Uterus (tissue), 4 donors: ENCODE data around the gene SNAP29. TPM values are rescaled to one million over a fixed set of nuclear protein-coding genes. Genes with fewer than 3 reads are reported as not detected.
"Not testable (repeated sequence)": the region's sequence is repeated elsewhere in the genome, so short reads cannot be mapped to it uniquely, and the experiment has no call there.

Experiments used
- DNase-seq, 2 donors: peaks; one replicate each; pipeline ENCODE4 v3.0.0-alpha.2; 2019 to 2020
- H3K27ac ChIP-seq, 2 donors: fragments of 200-600 bp; sonication (generic); 1 replicate in 1 of 2; 2 replicates in 1 of 2; pipeline ENCODE4 v1.5.1; 2016 to 2018
- H3K27me3 ChIP-seq, 2 donors: fragments of 200-600 bp; sonication (generic); one replicate each; pipeline ENCODE4 v1.5.1; 2018 to 2019; ENCODE audit warnings: control low read depth in 1 of 2
- H3K36me3 ChIP-seq, 2 donors: fragments of 200-600 bp; sonication (generic); one replicate each; pipeline ENCODE4 v1.5.1; 2019; ENCODE audit warnings: control low read depth in 1 of 2
- H3K4me1 ChIP-seq, 2 donors: fragments of 200-600 bp; sonication (generic); one replicate each; pipeline ENCODE4 v1.5.1; 2018 to 2019; ENCODE audit warnings: control low read depth in 1 of 2
- H3K4me3 ChIP-seq, 2 donors: fragments of 200-600 bp; sonication (generic); 1 replicate in 1 of 2; 2 replicates in 1 of 2; pipeline ENCODE4 v1.5.1; 2018 to 2019; ENCODE audit warnings: mild to moderate bottlenecking in 1 of 2
- H3K9me3 ChIP-seq, 2 donors: fragments of 200-600 bp; sonication (generic); one replicate each; pipeline ENCODE4 v1.5.1; 2019; ENCODE audit warnings: control low read depth in 1 of 2
- POLR2A ChIP-seq, 2 donors: fragments of 450-650 bp; IDR thresholded peaks; one replicate each; pipeline ENCODE4 v1.6.1; 2016; ENCODE audit warnings: antibody characterized with exemption in 2 of 2, mild to moderate bottlenecking in 1 of 2, moderate library complexity in 1 of 2
- intact Hi-C: fragments of 100-400 bp; cut with DNase I; formaldehyde crosslinking; loops from one replicate; pipeline ENCODE4 v1.15.1; 2023; ENCODE audit warnings: low total_unique reads
- total RNA-seq, 4 donors: library from RNA; depleted of rRNA in 3 of 4; stranded (reverse); fragments of >200 nt in 3 of 4; gene quantifications; one replicate each; pipeline versions ENCODE4 v1.1.0 to v1.2.4, GENCODE V29; 2014 to 2023
- TF ChIP-seq, protein P1 (sequence below), 4 experiments: fragments of 200-600 bp in 2 of 4; fragments of 450-650 bp in 2 of 4; sonication (generic) in 2 of 4; IDR thresholded peaks; one replicate each; pipeline ENCODE4 v1.5.1; 2016 to 2019; ENCODE audit warnings: antibody characterized with exemption in 4 of 4, mild to moderate bottlenecking in 2 of 4, moderate library complexity in 1 of 4
- donor health status: DM: yes; HTN: yes; CAD: no.

The SNAP29 gene
- total RNA-seq, 4 donors from 2014 or later: 5.3 to 33.5 (median 13.1) TPM

DNA sequence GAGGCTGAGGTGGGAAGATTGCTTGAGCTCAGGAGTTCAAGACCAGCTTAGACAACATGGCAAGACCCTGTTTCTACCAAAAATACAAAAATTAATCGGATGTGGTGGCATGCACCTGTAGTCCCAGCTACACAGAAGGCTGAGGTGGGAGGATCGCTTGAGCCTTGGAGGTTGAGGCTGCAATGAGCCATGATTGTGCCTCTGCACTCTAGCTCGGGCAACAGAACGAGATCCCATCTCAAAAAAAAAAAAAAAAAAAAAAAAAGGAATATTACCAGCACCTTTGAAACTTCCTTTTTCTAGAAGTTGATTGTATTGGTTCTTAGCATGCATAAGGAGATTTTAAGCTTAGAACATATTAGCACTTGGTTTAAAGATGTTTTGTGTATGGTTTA lies 69.8 kb downstream of the SNAP29 start:
- H3K4me1 ChIP-seq: no peaks in the 10 kb centered on the region
- H3K27ac ChIP-seq: no peak overlapping the region
- H3K27me3 ChIP-seq: no peaks in the 10 kb centered on the region
- no peak for DNase-seq
- intact Hi-C loops: no loop called here
- H3K9me3 ChIP-seq: no peaks in the 10 kb centered on the region
- TF ChIP-seq, protein P1, sequence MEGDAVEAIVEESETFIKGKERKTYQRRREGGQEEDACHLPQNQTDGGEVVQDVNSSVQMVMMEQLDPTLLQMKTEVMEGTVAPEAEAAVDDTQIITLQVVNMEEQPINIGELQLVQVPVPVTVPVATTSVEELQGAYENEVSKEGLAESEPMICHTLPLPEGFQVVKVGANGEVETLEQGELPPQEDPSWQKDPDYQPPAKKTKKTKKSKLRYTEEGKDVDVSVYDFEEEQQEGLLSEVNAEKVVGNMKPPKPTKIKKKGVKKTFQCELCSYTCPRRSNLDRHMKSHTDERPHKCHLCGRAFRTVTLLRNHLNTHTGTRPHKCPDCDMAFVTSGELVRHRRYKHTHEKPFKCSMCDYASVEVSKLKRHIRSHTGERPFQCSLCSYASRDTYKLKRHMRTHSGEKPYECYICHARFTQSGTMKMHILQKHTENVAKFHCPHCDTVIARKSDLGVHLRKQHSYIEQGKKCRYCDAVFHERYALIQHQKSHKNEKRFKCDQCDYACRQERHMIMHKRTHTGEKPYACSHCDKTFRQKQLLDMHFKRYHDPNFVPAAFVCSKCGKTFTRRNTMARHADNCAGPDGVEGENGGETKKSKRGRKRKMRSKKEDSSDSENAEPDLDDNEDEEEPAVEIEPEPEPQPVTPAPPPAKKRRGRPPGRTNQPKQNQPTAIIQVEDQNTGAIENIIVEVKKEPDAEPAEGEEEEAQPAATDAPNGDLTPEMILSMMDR (IDR thresholded peaks at IDR 0.05): no peak
- no peak for TF ChIP-seq POLR2A (IDR thresholded peaks at IDR 0.05)
- no peaks in the 10 kb centered on the region for H3K36me3 ChIP-seq
- no peak overlapping the region for H3K4me3 ChIP-seq

DNA sequence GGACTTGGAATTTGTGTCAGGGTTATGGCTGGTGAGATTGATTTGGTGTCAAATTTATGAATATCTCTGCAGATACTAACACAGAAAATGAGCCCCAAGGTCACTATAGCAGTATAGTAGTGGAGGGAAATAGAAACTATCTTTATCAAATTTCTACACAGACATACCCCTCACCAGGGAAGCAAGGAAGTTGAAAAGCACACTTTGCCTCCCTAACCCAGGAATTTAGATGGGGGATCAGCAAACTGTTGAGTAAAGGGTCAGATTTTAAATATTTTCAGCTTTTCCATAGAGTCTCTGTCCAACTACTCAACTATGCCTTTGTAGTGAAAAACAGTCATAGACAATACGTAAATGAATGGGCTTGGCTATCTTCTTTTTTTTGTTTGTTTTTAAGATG lies 71.2 kb downstream of the SNAP29 start:
- Histone ChIP-seq H3K36me3 (no peaks in the 10 kb centered on the region), H3K27ac (no peak overlapping the region), H3K9me3 (no peaks in the 10 kb centered on the region), H3K4me1 (no peaks in the 10 kb centered on the region), H3K4me3 (no peak overlapping the region), H3K27me3 (no peaks in the 10 kb centered on the region)
- TF ChIP-seq, protein P1 (IDR thresholded peaks at IDR 0.05): no peak
- TF ChIP-seq POLR2A (IDR thresholded peaks at IDR 0.05): no peak
- intact Hi-C loops: no loop called here
- no peak for DNase-seq

DNA sequence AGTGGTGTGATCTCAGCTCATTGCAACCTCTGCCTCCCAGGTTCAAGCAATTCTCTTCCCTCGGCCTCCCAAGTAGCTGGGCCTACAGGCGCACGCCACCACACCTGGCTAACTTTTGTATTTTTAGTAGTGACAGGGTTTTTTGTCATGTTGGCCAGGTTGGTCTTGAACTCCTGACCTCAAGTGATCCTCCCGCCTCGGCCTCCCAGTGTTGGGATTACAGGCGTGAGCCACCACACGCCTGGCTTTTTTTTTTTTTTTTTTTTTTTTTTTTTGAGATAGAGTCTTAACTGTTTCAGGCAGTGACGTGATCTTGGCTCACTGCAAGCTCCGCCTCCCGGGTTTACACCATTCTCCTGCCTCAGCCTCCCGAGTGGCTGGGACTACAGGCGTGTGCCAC lies 71.6 kb downstream of the SNAP29 start:
- H3K27ac ChIP-seq, H3K9me3 ChIP-seq, intact Hi-C loops, H3K27me3 ChIP-seq, H3K4me1 ChIP-seq, DNase-seq, H3K4me3 ChIP-seq, H3K36me3 ChIP-seq: not testable (repeated sequence)

DNA sequence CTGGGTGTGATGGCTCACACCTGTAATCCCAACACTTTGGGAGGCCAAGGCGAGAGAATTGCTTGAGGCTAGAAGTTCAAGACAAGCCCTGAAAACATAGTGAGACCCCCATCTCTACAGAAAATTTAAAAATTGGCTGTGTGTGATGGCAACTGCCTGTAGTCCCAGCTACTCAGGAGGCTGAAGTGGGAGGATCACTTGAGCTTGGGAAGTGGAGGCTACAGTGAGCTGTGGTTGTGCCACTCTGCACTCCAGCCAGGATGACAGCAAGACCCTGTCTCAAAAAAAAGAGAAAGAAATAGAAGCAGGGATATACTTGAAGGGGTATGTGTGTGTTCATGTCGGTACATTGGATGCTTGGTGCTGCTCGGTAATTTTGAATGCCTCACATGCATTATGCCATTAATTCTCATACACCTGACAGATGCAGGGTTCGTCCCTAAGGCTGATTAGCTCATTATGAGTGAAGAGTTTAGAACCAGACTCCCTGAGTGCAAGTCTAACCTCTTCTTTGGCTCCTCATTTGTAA lies 72.4 kb downstream of the SNAP29 start:
- no peaks in the 10 kb centered on the region for H3K36me3 ChIP-seq

DNA sequence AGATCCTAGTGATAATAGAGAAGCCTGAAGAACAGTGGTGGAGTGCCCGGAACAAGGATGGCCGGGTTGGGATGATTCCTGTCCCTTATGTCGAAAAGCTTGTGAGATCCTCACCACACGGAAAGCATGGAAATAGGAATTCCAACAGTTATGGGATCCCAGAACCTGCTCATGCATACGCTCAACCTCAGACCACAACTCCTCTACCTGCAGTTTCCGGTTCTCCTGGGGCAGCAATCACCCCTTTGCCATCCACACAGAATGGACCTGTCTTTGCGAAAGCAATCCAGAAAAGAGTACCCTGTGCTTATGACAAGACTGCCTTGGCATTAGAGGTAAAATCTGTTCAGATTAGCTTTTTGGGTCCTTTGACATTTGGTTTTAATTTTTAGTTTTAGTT lies 75.1 kb downstream of the SNAP29 start:
- Histone ChIP-seq H3K27ac (no peak overlapping the region), H3K9me3 (no peaks in the 10 kb centered on the region), H3K36me3 (no peaks in the 10 kb centered on the region), H3K4me3 (no peak overlapping the region), H3K27me3 (no peaks in the 10 kb centered on the region), H3K4me1 (peaks cover 0 to 5% of the 10 kb centered on the region in 2 donors)
- intact Hi-C loops: no loop called here
- DNase-seq: no peak
- no peak for TF ChIP-seq POLR2A (IDR thresholded peaks at IDR 0.05)
- TF ChIP-seq, protein P1 (IDR thresholded peaks at IDR 0.05): no peak

More for the DNA sequence above, 72.4 kb downstream of the SNAP29 start:
- Histone ChIP-seq H3K4me3 (no peak overlapping the region), H3K4me1 (no peaks in the 10 kb centered on the region), H3K27ac (no peak overlapping the region), H3K27me3 (no peaks in the 10 kb centered on the region), H3K9me3 (no peaks in the 10 kb centered on the region)
- DNase-seq: no peak
- no peak for TF ChIP-seq POLR2A (IDR thresholded peaks at IDR 0.05)
- TF ChIP-seq, protein P1 (IDR thresholded peaks at IDR 0.05): no peak
- intact Hi-C loops: no loop called here

DNA sequence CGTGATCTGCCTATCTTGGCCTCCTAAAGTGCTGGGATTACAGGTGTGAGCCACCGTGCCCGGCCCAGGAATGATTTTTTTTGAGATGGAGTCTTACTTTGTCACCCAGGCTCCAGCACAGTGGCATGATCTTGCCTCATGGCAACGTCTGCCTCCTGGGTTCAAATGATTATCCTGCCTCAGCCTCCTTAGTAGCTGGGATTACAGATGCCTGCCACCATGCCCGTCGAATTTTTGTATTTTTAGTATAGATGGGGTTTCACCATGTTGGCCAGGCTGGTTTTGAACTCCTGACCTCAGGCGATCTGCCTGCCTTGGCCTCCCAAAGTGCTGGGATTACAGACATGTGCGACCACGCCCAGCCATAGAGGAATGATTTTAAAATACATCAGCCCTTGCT lies 76.2 kb downstream of the SNAP29 start:
- H3K9me3 ChIP-seq, H3K27me3 ChIP-seq, intact Hi-C loops, H3K4me3 ChIP-seq, H3K27ac ChIP-seq, H3K36me3 ChIP-seq, H3K4me1 ChIP-seq, DNase-seq: not testable (repeated sequence)

DNA sequence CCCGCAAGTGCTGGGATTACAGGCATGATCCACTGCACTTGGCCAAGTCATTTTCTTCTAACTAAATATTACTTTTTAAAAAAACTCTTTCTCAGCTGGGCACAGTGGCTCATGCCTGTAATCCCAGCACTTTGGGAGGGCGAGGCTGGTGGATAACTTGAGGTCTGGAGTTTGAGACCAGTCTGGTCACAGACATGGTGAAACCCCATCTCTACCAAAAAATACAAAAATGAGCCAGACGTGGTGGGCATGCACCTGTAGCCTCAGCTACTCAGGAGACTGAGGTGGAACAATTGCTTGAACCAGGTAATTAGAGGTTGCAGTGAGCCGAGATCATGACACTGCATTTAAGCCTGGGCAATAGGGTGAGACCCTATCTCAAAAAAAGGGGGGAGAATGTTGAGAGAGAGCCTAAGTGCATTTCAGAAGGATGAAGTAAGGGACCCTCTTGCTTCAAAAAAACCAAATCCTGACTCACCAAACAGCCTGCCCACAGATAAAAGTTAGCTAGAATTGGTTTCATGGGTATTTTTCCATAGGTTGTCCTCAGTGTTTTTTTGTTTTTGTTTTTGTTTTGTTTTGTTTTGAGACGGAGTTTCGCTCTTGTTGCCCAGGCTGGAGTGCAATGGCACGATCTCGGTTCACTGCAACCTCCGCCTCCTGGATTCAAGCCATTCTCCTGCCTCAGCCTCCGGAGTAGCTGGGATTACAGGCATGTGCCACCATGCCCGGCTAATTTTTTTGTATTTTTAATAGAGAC lies 77.2 kb downstream of the SNAP29 start:
- DNase-seq, H3K36me3 ChIP-seq, H3K27me3 ChIP-seq, H3K9me3 ChIP-seq, intact Hi-C loops, H3K4me3 ChIP-seq, H3K4me1 ChIP-seq, H3K27ac ChIP-seq: not testable (repeated sequence)
